ENCODE measurements around the gene FSTL4.

DNA sequence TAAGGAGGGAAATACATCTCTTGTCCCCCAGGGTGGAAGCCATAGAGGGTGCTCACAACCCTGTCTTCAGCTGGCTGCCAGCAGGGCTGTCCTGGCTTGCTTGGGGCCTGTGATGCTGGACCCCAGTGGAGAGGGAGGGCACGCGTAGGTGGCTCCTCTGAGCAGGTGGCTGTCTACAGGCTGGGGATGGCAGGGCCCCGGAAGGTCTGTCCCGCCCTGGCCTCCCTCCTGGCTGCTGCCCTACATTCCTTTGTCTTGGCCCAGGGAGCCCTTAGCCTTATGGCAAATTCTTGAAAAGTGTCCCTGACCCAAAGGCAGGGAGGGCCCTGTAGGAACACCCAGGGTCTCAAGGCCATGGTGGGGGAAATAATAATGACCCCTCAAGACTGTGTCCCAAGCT, 336.2 kb downstream of the FSTL4 start:
- TF ChIP-seq PPARA (CRISPR knock-in tag; IDR thresholded peaks at IDR 0.05; ENCODE audit: borderline replicate concordance) (no peak), ZFP3 (CRISPR knock-in tag; IDR thresholded peaks at IDR 0.05) (no peak), RARB (CRISPR knock-in tag; IDR thresholded peaks at IDR 0.05) (no peak), ZNF565 (CRISPR knock-in tag; conservative IDR thresholded peaks at IDR 0.05; ENCODE audit: low read depth) (no peak), ZFP30 (CRISPR knock-in tag; IDR thresholded peaks at IDR 0.05) (no peak), TOX (CRISPR knock-in tag; IDR thresholded peaks at IDR 0.05; ENCODE audit: borderline replicate concordance) (no peak), TCF4 (CRISPR knock-in tag; IDR thresholded peaks at IDR 0.05; ENCODE audit: borderline replicate concordance) (no peak), CSDC2 (CRISPR knock-in tag; IDR thresholded peaks at IDR 0.05) (no peak), SNAI2 (CRISPR knock-in tag; IDR thresholded peaks at IDR 0.05) (no peak), ARNTL (CRISPR knock-in tag; IDR thresholded peaks at IDR 0.05; ENCODE audit: borderline replicate concordance, low read depth) (no peak)
- TF ChIP-seq, protein P1, sequence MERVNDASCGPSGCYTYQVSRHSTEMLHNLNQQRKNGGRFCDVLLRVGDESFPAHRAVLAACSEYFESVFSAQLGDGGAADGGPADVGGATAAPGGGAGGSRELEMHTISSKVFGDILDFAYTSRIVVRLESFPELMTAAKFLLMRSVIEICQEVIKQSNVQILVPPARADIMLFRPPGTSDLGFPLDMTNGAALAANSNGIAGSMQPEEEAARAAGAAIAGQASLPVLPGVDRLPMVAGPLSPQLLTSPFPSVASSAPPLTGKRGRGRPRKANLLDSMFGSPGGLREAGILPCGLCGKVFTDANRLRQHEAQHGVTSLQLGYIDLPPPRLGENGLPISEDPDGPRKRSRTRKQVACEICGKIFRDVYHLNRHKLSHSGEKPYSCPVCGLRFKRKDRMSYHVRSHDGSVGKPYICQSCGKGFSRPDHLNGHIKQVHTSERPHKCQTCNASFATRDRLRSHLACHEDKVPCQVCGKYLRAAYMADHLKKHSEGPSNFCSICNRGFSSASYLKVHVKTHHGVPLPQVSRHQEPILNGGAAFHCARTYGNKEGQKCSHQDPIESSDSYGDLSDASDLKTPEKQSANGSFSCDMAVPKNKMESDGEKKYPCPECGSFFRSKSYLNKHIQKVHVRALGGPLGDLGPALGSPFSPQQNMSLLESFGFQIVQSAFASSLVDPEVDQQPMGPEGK (CRISPR knock-in tag; IDR thresholded peaks at IDR 0.05; ENCODE audit: borderline replicate concordance) = no peak
- TF ChIP-seq, protein P2, sequence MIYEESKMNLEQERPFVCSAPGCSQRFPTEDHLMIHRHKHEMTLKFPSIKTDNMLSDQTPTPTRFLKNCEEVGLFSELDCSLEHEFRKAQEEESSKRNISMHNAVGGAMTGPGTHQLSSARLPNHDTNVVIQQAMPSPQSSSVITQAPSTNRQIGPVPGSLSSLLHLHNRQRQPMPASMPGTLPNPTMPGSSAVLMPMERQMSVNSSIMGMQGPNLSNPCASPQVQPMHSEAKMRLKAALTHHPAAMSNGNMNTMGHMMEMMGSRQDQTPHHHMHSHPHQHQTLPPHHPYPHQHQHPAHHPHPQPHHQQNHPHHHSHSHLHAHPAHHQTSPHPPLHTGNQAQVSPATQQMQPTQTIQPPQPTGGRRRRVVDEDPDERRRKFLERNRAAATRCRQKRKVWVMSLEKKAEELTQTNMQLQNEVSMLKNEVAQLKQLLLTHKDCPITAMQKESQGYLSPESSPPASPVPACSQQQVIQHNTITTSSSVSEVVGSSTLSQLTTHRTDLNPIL (CRISPR knock-in tag; IDR thresholded peaks at IDR 0.05; ENCODE audit: low read depth) = no peak
